Liver (tissue), 9 donors: ENCODE data around the gene FYCO1. TPM values are rescaled to one million over a fixed set of nuclear protein-coding genes. Genes with fewer than 3 reads are reported as not detected.

Source experiments
- DNase-seq: peaks from one replicate; pipeline ENCODE4 v3.0.0-alpha.2; 2017; ENCODE audit warnings: low spot score
- H3K27ac ChIP-seq, 2 donors: one replicate each; pipeline ENCODE4 v1.7.0; 2013; ENCODE audit warnings: inconsistent platforms in 2 of 2, low read length in 2 of 2, control low read depth in 1 of 2, low read depth in 1 of 2, mild to moderate bottlenecking in 1 of 2
- H3K27me3 ChIP-seq, 4 donors: one replicate each; pipeline versions ENCODE4 v1.6.1 to v1.7.0; 2013; ENCODE audit warnings: low read length in 3 of 4, inconsistent platforms in 1 of 4, mild to moderate bottlenecking in 1 of 4, moderate library complexity in 1 of 4; ENCODE audit not compliant: control insufficient read depth in 4 of 4, insufficient read depth in 4 of 4
- H3K36me3 ChIP-seq, 4 donors: one replicate each; pipeline versions ENCODE4 v1.6.1 to v1.7.0; 2013; ENCODE audit warnings: low read length in 3 of 4, mild to moderate bottlenecking in 3 of 4, low read depth in 1 of 4, moderate library complexity in 1 of 4; ENCODE audit not compliant: control insufficient read depth in 4 of 4, insufficient read depth in 3 of 4
- H3K4me1 ChIP-seq, 4 donors: one replicate each; pipeline versions ENCODE4 v1.6.1 to v1.7.0; 2013; ENCODE audit warnings: low read length in 3 of 4, mild to moderate bottlenecking in 3 of 4, moderate library complexity in 1 of 4; ENCODE audit not compliant: control insufficient read depth in 4 of 4, insufficient read depth in 4 of 4
- H3K4me3 ChIP-seq, 3 donors: one replicate each; pipeline versions ENCODE4 v1.6.1 to v1.7.0; 2013; ENCODE audit warnings: low read length in 3 of 3, control low read depth in 1 of 3, low read depth in 1 of 3, mild to moderate bottlenecking in 1 of 3
- H3K9ac ChIP-seq, 2 donors: one replicate each; pipeline ENCODE4 v1.7.0; 2013; ENCODE audit warnings: low read length in 2 of 2, mild to moderate bottlenecking in 2 of 2, moderate library complexity in 2 of 2, control low read depth in 1 of 2, low read depth in 1 of 2
- H3K9me3 ChIP-seq, 4 donors: one replicate each; pipeline versions ENCODE4 v1.6.1 to v1.7.0; 2013; ENCODE audit warnings: low read length in 3 of 4; ENCODE audit not compliant: control insufficient read depth in 4 of 4
- ATF3 ChIP-seq: IDR thresholded peaks from 2 replicates; pipeline ENCODE4 v1.6.1; 2016; ENCODE audit warnings: antibody characterized with exemption
- CTCF ChIP-seq: fragments of 150-350 bp; IDR thresholded peaks from 2 replicates; pipeline ENCODE4 v1.5.1; 2017; ENCODE audit warnings: improper control_type of control experiment, low read depth, low read length; ENCODE audit not compliant: missing input control
- EGR1 ChIP-seq, 2 donors: IDR thresholded peaks; 2 replicates each; pipeline ENCODE4 v1.6.1; 2016 to 2018; ENCODE audit warnings: antibody characterized with exemption in 2 of 2, low read depth in 2 of 2
- FOXA1 ChIP-seq: IDR thresholded peaks from 2 replicates; pipeline ENCODE4 v1.6.1; 2016; ENCODE audit warnings: antibody characterized with exemption
- FOXA2 ChIP-seq: IDR thresholded peaks from 2 replicates; pipeline ENCODE4 v1.6.1; 2016; ENCODE audit warnings: antibody characterized with exemption
- GABPA ChIP-seq, 2 donors: IDR thresholded peaks in 1 of 2; conservative IDR thresholded peaks in 1 of 2; 2 replicates each; pipeline ENCODE4 v1.6.1; 2016; ENCODE audit warnings: antibody characterized with exemption in 2 of 2, mild to moderate bottlenecking in 1 of 2, moderate library complexity in 1 of 2
- HNF4A ChIP-seq, 2 donors: conservative IDR thresholded peaks; 2 replicates each; pipeline ENCODE4 v1.6.1; 2016; ENCODE audit warnings: antibody characterized with exemption in 2 of 2, mild to moderate bottlenecking in 2 of 2
- HNF4G ChIP-seq: IDR thresholded peaks from 2 replicates; pipeline ENCODE4 v1.6.1; 2016; ENCODE audit warnings: antibody characterized with exemption
- JUND ChIP-seq, 2 donors: IDR thresholded peaks; 2 replicates each; pipeline ENCODE4 v1.6.1; 2016; ENCODE audit warnings: antibody characterized with exemption in 2 of 2
- MAX ChIP-seq: IDR thresholded peaks from 2 replicates; pipeline ENCODE4 v1.6.1; 2016; ENCODE audit warnings: antibody characterized with exemption
- NR2F2 ChIP-seq: IDR thresholded peaks from 2 replicates; pipeline ENCODE4 v1.6.1; 2016; ENCODE audit warnings: antibody characterized with exemption
- RAD21 ChIP-seq, 2 donors: IDR thresholded peaks; 2 replicates each; pipeline ENCODE4 v1.6.1; 2016; ENCODE audit warnings: antibody characterized with exemption in 2 of 2, mild to moderate bottlenecking in 2 of 2
- REST ChIP-seq: IDR thresholded peaks from 2 replicates; pipeline ENCODE4 v1.6.1; 2016; ENCODE audit warnings: antibody characterized with exemption, mild to moderate bottlenecking
- RXRA ChIP-seq, 2 donors: IDR thresholded peaks; 2 replicates each; pipeline ENCODE4 v1.6.1; 2017 to 2018; ENCODE audit warnings: antibody characterized with exemption in 2 of 2, mild to moderate bottlenecking in 1 of 2
- SP1 ChIP-seq: IDR thresholded peaks from 2 replicates; pipeline ENCODE4 v1.6.1; 2018; ENCODE audit warnings: antibody characterized with exemption, mild to moderate bottlenecking
- TAF1 ChIP-seq: conservative IDR thresholded peaks from 2 replicates; pipeline ENCODE4 v1.6.1; 2016; ENCODE audit warnings: antibody characterized with exemption, mild to moderate bottlenecking
- YY1 ChIP-seq: IDR thresholded peaks from 2 replicates; pipeline ENCODE4 v1.6.1; 2016; ENCODE audit warnings: antibody characterized with exemption, mild to moderate bottlenecking
- ZBTB33 ChIP-seq: IDR thresholded peaks from 2 replicates; pipeline ENCODE4 v1.6.1; 2016; ENCODE audit warnings: antibody characterized with exemption
- WGBS: extraction: QIAGEN DNeasy Blood & Tissue Kit; methylation state at CpG from one replicate; pipeline ENCODE4 v1.1.7; 2013; 5-methylcytosine and 5-hydroxymethylcytosine counted together
- polyA plus RNA-seq, 2 donors: library from polyadenylated mRNA; stranded (reverse) in 1 of 2; unstranded in 1 of 2; fragments of 200-250 nt in 1 of 2; fragments of >200 nt in 1 of 2; fragmentation: Nextera tagmentation in 1 of 2; extraction: Ambion mirVana in 1 of 2; gene quantifications; one replicate each; pipeline versions ENCODE4 v1.2.1 to v1.2.3, GENCODE V29; 2013 to 2015
- total RNA-seq, 2 donors: library from RNA; depleted of rRNA; stranded (reverse); fragments of >200 nt; gene quantifications; one replicate each; pipeline ENCODE4 v1.2.3, GENCODE V29; 2014
- donor health status: healthy.
- donor health status: healthy.
- donor health status: healthy.
- donor health status: healthy.
- donor health status: healthy.

Gene FYCO1
- total and polyA plus RNA-seq, 4 donors, result 3.0 to 17.1 (median 10.2) TPM

GRCh38 chr3:45980229-45980813 is 15.3 kb downstream of the FYCO1 start:
- no peak overlapping the region for H3K27ac ChIP-seq
- TF ChIP-seq RXRA (IDR thresholded peaks at IDR 0.05) (no peak), TAF1 (no peak), YY1 (no peak), RAD21 (IDR thresholded peaks at IDR 0.05) (no peak), HNF4G (no peak), ZBTB33 (no peak), HNF4A (conservative IDR thresholded peaks at IDR 0.05) (no peak), ATF3 (no peak), NR2F2 (no peak), MAX (no peak), JUND (IDR thresholded peaks at IDR 0.05) (no peak), GABPA (IDR thresholded peaks at IDR 0.05 in 1 of 2, conservative IDR thresholded peaks at IDR 0.05 in 1 of 2) (no peak), FOXA1 (no peak), SP1 (no peak), CTCF (no peak), FOXA2 (no peak), EGR1 (IDR thresholded peaks at IDR 0.05; ENCODE audit: low read depth in 2 of 2) (no peak), REST (no peak)
- no peaks in the 10 kb centered on the region for H3K9me3 ChIP-seq
- H3K4me3 ChIP-seq, result no peak overlapping the region
- WGBS, result 81% methylated on average over 7 of the region's 7 CpGs
- H3K9ac ChIP-seq, result no peak overlapping the region
- H3K4me1 ChIP-seq, result peaks cover 6 to 12% (median 7%) of the 10 kb centered on the region in 4 donors
- H3K27me3 ChIP-seq, result no peaks in the 10 kb centered on the region
- H3K36me3 ChIP-seq, result peaks cover 2 to 69% (median 45%) of the 10 kb centered on the region in 4 donors
- DNase-seq, result no peak
